Measurements from ENCODE around the gene CX3CL1. TPM values are rescaled to one million over a fixed set of nuclear protein-coding genes. Genes with fewer than 3 reads are reported as not detected.

CX3CL1 gene
- total RNA-seq, 6 donors from 2014 or later: 6.3 to 106 (median 31.7) TPM

DNA sequence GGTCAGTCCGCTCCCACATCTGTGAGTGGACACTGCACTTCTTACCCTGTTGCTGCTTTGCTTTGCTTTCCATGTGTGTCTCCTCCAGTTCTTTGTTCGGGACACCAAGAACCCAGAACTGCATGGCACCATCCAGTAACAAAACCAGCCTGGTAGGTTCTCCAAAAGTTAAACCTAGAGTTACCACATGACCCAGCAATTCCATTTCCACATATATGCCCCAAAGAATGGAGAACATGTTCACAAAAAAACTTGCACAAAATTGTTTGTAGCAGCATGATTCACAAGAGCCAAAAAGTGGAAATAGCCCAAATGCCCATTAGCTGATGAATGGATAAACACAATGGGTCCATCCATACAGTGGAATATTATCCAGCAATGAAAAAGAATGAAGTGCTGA, 24.0 kb upstream of the CX3CL1 start:
- Histone ChIP-seq H3K27me3 (no peaks in the 10 kb centered on the region), H3K36me3 (no peaks in the 10 kb centered on the region), H3K4me3 (no peak overlapping the region), H3K4me1 (peaks cover 0 to 13% (median 4%) of the 10 kb centered on the region in 4 donors), H3K27ac (no peak overlapping the region), H3K9me3 (peaks cover 0 to 3% (median 0%) of the 10 kb centered on the region in 4 donors)
- ATAC-seq (ENCODE audit: low FRiP score in 2 of 2) (peak in 1 of 2 donors; percentile 19), DNase-seq (no peak)
- no peak for TF ChIP-seq EP300 (IDR thresholded peaks at IDR 0.05)
- no peak for TF ChIP-seq POLR2AphosphoS5 (IDR thresholded peaks at IDR 0.05)
- TF ChIP-seq POLR2A (IDR thresholded peaks at IDR 0.05): no peak
- TF ChIP-seq, protein P1, sequence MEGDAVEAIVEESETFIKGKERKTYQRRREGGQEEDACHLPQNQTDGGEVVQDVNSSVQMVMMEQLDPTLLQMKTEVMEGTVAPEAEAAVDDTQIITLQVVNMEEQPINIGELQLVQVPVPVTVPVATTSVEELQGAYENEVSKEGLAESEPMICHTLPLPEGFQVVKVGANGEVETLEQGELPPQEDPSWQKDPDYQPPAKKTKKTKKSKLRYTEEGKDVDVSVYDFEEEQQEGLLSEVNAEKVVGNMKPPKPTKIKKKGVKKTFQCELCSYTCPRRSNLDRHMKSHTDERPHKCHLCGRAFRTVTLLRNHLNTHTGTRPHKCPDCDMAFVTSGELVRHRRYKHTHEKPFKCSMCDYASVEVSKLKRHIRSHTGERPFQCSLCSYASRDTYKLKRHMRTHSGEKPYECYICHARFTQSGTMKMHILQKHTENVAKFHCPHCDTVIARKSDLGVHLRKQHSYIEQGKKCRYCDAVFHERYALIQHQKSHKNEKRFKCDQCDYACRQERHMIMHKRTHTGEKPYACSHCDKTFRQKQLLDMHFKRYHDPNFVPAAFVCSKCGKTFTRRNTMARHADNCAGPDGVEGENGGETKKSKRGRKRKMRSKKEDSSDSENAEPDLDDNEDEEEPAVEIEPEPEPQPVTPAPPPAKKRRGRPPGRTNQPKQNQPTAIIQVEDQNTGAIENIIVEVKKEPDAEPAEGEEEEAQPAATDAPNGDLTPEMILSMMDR (IDR thresholded peaks at IDR 0.05): no peak
- 93 to 97% methylated on average over 2 of the region's 2 CpGs for WGBS, 2 donors

DNA sequence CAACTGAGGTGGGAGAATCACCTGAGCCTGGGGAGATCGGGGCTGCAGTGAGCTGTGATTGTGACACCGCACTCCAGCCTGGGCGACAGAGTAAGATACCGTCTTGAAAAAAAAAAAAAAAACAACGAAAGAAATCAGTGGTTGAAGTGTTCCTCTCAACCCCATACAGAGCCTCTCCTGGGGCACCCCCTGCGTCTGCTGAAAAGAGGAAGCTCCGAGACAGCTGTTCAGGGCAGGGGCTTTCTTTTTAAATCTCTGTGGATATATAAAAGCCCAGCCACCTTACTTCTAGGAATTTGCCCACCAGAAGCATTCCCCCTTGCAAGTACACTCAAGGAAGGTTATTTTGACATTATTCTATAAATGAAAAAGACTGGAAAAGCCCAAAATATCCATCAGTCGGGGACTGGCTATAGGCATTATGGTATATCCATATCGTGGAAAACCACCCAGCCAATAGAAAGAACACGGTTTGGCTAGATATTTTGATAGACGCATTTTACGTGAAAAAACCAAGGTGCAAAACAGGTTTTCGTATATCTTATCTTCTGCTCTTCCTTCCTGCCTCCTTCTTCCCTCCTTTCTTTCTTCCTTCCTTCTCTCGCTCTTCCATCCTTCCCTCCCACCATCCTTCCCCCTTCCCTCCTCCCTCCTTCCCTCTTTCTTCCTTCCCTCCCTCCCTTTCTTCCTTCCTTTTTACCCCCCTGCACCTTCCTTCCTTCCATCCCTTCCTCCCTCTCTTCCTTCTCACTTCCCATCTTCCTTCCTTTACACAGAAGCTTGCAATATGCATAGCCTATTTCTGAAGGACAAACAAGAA, 22.9 kb upstream of the CX3CL1 start:
- DNase-seq (peak in 1 of 2 donors; percentile 56), ATAC-seq (ENCODE audit: low FRiP score in 2 of 2) (no peak)
- TF ChIP-seq POLR2A (IDR thresholded peaks at IDR 0.05) (no peak), EP300 (IDR thresholded peaks at IDR 0.05) (no peak), POLR2AphosphoS5 (IDR thresholded peaks at IDR 0.05) (no peak)
- TF ChIP-seq, protein P1 (IDR thresholded peaks at IDR 0.05): no peak
- peaks cover 0 to 3% (median 0%) of the 10 kb centered on the region in 4 donors for H3K9me3 ChIP-seq
- no peaks in the 10 kb centered on the region for H3K27me3 ChIP-seq
- WGBS, 2 donors: 32 to 37% methylated on average over 14 of the region's 14 CpGs
- H3K36me3 ChIP-seq: no peaks in the 10 kb centered on the region
- peaks cover 0 to 13% (median 4%) of the 10 kb centered on the region in 4 donors for H3K4me1 ChIP-seq
- no peak overlapping the region for H3K4me3 ChIP-seq
- H3K27ac ChIP-seq: no peak overlapping the region

DNA sequence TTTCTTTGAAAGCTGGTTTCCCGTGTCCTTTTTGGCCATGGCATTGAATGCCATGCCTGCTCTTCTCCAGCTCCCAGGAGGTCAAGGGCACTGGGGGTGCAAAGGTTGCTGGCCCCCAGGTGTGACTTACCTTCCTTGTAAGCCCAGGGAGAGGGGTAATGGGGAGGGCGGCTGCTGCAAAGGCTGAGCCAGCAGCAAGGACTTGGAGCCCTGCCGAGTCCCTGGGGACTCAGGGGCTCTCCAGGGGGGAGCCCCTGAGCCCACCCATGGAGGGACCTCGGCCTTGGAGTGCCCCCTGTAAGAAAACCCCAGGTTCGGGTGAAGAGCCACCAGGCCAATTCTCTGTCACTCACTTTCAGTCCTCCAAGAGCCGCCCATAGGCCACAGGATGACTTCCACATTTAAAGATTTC, 19.6 kb upstream of the CX3CL1 start:
- H3K36me3 ChIP-seq: no peaks in the 10 kb centered on the region
- TF ChIP-seq POLR2A (IDR thresholded peaks at IDR 0.05): no peak
- TF ChIP-seq POLR2AphosphoS5 (IDR thresholded peaks at IDR 0.05): no peak
- TF ChIP-seq EP300 (IDR thresholded peaks at IDR 0.05): no peak
- TF ChIP-seq, protein P1 (IDR thresholded peaks at IDR 0.05): no peak
- H3K27ac ChIP-seq: no peak overlapping the region
- no peak overlapping the region for H3K4me3 ChIP-seq
- DNase-seq (peak in 1 of 2 donors; percentile 9), ATAC-seq (ENCODE audit: low FRiP score in 2 of 2) (no peak)
- WGBS, 2 donors: 67 to 83% methylated on average over 3 to 6 of the region's 6 CpGs
- peaks cover 0 to 13% (median 4%) of the 10 kb centered on the region in 4 donors for H3K4me1 ChIP-seq
- H3K27me3 ChIP-seq: no peaks in the 10 kb centered on the region
- H3K9me3 ChIP-seq: no peaks in the 10 kb centered on the region

DNA sequence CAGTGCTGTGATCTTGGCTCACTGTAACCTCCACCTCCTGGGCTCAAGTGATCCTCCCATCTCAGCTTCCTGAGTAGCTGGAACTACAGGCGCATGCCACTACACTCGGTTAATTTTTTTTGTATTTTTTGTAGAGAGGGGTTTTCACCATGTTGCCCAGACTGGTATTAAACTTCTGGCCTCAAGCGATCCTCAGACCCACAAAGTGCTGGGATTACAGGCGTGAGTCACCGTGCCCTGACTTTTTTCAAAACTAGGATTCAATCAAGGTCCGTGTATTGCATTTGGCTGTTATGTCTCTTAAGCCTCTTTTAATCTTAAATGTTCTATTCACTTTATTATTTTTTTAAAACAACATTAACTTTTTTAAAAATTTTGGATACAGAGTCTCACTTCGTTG, 18.0 kb upstream of the CX3CL1 start:
- TF ChIP-seq EP300 (IDR thresholded peaks at IDR 0.05) (no peak), POLR2AphosphoS5 (IDR thresholded peaks at IDR 0.05) (no peak), POLR2A (IDR thresholded peaks at IDR 0.05) (no peak)
- TF ChIP-seq, protein P1 (IDR thresholded peaks at IDR 0.05): no peak
- 91% methylated on average over 7 of the region's 7 CpGs for WGBS, 2 donors
- ATAC-seq (ENCODE audit: low FRiP score in 2 of 2): no peak

More for the DNA sequence above, 18.0 kb upstream of the CX3CL1 start:
- no peaks in the 10 kb centered on the region for H3K27me3 ChIP-seq
- no peaks in the 10 kb centered on the region for H3K36me3 ChIP-seq
- no peaks in the 10 kb centered on the region for H3K9me3 ChIP-seq
- H3K27ac ChIP-seq: no peak overlapping the region
- no peak overlapping the region for H3K4me3 ChIP-seq
- H3K4me1 ChIP-seq: peaks cover 0 to 7% (median 2%) of the 10 kb centered on the region in 4 donors
- DNase-seq: no peak

Measured in upper lobe of left lung (tissue), 6 donors.